Activated T-helper 9 cell treated with anti-CD3 and anti-CD28 coated beads, Interleukin-2, amount 50 U/mL, for 16 hours (primary cell): Measurements from ENCODE around the gene MLN.

ENCODE experiments used
- DNase-seq: peaks from one replicate; pipeline ENCODE4 v3.0.0-alpha.2; 2020; ENCODE audit warnings: low read depth

Gene MLN, protein sequence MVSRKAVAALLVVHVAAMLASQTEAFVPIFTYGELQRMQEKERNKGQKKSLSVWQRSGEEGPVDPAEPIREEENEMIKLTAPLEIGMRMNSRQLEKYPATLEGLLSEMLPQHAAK

DNA sequence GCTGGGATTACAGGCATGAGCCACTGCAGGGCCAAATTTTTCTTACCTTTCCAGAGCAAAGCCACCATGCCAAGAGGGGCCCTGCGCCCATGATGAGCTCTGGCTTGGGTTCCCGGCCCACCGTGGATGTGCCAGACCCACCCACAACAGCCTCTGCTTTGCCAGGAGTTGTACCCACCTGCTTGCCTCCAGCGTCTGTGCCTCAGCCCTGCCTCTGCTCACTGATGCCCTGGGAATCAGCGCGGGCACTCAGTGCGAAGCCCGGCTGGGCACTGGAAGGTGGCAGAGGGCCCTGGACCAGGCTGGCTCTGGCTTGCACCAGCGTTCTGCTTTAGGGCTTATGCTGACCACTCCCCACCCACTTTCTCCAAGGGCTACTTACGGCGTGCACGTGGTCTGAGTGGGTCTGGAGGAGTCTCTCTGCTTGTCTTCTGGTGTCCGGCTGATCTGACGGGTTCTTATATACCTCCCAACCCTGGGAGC lies at the start of gene MLN:
TSS of gene MLN (minus strand) at position 433 of the 483 bp plus-strand sequence. CDS start 2,840 bp downstream, outside the sequence.
- no peak for DNase-seq

DNA sequence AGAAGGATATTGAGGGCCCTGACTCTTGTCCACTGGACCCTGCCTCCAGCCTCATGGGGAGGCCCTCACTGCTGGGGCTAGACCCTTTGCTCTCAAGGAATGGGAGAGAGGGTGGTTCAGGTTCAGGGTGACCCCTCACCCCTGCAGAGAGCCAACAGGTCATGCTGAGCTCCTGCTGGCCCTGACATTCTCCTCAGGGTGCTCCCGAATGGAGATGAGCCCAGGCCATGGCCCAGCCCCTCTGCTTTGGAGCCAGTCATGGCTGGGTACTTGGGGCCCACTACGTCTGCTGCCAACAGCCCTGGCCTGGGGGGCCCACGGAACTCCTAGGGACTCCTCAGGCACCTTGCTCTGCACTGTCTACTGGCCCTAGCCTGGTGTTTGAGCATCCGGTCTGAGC lies 49.2 kb upstream of the MLN start:
- no peak for DNase-seq

DNA sequence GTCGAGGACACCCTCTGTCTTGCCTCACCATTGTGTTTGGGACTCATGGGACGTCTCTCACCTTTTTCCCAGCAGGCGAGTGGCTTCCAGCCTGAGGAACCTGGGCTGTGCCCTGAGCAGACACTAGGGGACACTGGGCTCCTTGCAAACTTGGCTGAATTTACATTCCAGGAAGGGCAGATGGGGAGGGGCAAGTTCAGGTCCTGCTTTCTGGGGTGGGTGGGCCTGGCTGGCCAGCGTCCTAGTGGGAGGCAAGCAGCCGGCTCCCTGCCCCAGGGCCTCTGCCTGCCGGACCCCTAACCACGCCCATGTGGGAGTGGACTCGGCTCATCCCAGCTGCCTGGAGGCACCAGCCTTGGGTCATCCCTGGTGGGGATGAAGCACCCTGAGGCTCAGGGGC lies 48.2 kb upstream of the MLN start:
- no peak for DNase-seq

DNA sequence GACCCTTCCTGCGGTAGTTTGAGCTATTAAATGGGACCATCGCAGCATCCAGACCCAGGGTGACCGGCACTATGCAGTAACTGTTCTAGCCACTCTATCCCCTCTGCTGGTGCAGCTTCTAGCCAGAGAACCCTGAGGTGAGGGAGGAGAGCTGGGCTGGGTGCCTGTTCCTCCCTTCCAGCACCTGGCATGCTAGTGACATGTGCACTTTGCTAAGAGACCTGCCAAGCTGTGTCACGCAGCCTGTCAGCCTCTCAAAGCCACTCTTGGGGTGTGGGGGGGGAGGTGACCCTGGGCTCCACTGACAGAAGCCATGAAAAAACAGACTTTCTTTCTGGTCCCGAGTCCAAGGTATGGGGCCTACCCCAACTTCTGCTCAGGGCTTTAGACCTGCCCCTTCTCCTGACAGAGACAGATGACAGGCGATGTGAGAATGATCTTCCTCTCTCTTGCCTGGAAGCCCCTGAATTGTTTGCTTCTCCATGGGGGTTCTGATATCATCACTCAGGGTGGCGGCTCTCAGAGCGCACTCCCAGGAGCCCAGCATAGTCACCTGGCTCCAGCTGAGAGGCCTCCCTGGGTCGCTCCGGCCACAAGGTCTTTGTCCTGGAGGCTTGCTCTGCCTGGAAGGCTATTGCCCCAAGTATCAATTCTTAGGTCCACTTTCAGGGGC lies 47.2 kb upstream of the MLN start:
- no peak for DNase-seq

DNA sequence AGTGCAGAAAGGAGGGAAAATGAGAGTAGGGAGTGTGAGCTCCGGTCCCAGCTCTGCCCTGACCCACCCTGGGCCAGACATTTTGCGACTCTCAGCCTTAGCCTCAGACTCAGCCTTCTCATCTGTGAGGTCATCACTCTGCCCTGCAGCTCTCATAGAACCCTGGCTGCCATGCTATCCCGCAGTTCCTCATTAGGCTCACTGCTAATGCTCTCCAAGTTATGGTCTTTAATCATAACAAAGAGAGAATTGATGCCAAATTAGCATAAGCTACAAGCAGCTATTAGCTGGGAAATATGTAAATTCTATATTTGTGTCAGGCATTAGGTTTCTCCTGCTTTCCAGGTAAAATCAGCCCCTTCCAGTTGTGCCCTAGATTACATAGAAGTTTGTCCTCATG lies 46.5 kb upstream of the MLN start:
- no peak for DNase-seq

DNA sequence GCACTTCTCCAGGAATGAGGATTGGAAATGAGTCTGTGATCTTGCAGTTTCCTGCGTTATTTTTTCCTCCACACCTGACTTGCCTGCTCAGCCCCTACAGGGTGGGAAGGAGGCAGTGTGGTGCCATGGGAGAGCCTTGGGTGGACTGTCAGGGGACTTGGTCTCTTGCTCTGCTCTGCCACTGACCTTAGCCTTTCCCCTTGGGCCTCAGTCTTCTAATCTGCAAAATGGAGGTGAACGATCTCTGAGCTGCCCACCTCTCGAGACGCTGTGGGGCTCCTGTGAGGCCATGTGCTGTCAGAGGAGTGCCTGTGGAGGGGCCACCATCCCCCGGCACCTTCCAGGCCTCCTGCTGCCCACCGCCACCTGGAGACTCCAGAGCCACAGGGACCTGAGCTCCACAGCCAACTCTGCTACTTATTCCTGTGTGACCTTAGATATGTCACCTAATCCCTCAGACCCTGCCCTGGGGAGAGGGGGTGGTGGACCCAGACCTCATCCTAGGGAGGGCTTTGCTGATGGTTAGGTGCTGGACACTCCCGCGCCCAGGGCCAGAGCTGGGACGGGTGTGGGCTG lies 45.8 kb upstream of the MLN start:
- DNase-seq = no peak

DNA sequence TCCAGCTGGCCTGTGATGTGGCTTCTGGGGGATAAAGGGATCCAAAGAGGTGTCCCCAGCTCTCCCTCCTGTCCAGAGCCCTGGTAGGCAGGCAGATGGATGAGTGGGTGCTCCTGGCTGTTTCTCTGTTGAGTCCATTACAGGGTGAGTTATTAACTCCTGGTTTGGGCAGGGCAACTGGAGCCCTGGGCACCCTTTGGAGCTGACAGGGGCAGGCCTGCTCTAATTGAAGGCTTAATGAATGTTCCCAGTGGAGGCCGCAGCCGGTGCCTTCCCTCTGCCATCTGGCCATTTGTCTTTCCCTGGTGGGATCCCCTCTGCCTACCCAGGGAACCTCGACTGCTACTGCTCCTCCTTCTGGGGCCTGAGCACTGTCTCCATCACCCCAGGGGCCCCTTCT lies 44.7 kb upstream of the MLN start:
- DNase-seq = no peak

DNA sequence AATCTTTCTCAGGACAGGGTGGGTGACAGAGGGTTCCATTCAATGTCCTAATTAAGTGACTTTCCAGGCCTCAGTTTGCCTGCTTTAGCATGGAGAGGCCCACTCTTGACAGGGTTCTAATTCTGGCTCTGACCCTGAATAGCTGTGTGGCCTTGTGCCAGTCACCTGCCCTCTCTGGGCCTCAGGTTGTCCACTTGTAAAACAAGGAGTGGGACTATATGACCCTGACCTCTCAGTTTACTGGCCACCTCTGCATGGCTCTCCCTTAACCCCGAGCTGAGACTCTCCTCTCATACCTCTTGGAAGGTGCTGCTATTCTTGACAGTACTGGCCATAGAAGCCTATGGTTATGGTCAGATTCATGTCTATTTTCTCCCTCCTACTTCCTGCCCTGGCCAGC lies 44.1 kb upstream of the MLN start:
- no peak for DNase-seq

DNA sequence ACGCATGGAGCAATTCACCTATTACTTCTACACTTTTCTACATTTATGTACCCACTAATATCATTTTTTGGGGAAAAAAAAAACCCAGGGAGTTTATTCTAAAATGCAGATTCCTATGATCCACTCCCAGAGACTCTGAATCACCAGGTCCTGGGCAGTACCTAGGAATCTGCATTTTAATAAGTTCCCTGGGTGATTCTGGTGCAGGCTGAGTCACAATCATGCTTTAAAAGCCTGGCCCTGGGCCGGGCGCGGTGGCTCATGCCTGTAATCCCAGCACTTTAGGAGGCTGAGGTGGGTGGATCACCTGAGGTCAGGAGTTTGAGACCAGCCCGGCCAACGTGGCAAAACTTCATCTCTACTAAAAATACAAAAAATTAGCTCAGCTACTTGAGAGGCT lies 43.3 kb upstream of the MLN start:
- no peak for DNase-seq

DNA sequence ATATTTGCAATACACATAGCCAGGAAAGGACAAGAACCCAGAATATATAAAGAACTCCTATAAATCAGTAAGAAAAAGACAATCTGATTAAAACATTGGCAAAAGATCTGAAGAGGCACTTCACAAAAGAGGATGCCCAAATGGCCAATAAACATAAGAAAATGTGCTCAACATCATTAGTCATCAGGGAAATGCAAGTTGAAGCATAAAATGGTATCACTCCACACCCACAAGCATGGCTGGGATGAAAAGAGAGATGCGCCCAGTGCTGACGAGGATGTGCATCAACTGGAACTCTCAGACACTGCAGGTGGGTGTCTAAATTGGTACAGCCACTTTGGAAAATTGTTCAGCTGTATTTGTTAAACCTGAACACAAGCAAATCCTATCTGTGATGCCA lies 42.4 kb upstream of the MLN start:
- no peak for DNase-seq

DNA sequence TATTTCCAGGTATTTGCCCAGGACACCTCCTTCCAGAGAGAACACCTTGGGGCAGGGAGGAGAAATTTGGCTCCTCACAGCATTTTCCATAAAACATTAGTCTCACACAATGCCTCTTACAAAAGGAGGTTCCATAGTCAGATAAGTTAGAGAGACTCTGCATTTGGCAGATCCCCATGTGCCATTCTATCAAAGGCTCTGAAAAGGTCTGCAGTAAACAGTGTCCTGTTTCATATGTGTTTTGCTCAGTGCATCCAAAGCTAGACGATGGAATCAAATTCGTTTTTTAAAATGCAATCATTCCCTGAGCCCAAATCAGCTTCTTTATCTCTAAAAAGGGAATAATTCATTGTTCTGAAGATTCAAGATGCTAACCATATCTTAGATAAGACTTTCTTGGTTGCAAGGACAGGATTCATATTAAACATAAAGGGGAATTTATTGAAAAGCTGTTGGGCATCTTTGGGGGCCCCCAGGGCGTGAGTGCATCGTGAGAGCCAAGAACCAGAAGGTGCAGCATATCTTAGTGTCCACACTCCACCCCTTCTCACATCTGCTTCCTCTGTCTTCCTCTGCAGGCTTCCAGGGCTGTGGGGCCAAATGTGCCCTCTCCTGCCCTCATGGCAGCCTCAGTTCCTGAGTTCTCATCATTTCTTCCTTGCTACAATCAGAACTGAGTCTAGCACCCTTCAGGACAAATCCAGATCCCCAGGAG lies 41.4 kb upstream of the MLN start:
- DNase-seq = no peak

DNA sequence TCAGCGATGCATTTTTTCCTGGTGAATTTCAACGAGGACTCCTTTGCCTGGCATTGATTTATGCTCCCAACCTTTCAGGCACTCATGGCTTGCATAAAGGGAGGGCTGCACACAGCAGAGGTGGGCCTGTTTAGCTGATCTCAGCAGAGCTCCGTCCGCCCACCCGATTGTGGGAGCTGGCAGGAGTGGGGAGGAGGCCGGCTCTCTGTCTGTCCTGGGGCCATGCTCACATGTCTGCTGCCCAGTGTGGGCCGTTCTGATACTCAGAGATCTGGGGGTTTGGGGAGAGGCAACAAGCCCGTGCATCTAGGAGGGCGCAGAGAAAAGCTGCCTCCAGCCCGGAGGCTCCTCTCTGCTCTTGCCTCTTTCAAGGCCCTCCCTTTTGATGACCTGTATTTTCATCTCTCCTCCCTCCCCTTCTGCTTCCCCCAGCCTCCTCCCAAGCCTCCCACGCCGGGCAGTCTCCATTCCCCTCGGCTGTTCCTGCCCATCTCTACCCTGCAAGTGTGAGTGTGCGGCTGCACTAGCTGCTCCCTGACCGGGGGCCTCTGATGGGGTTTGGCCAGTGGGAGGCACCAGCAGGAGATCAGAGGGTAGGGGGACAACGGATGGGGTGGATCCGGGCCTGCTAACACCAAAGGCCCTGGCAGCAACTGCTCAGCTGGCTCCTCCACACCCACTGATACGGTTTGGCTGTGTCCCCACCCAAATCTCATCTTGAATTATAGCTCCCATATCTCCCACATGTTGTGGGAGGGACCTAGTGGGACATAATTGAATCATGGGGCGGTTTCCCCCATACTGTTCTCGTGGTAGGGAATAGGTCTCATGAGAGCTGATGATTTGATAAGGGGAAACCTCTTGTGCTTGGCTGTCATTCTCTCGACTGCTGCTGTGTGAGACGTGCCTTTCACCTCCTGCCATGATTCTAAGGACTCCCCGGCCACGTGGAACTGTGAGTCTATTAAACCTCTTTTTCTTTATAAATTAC lies 39.6 kb upstream of the MLN start:
- DNase-seq = no peak

DNA sequence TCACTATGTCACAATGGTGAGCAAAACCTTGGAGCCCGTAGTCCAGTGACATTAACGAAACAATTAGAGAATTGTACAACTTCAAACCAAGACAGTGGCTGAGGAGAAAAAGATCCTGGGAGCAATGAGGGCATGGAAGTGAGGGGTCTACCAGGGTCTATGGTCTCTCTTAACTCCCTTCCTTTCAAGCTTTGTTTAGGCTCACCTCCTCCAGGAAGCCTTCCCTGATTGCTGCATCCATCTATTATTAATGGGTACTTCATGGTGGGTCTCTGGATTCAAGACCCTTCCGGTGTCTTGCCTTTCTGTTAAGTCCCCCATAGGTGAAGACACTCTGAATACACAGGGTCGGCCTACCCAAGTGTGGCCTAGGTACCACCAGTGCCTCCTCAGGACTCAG lies 38.1 kb upstream of the MLN start:
- no peak for DNase-seq

DNA sequence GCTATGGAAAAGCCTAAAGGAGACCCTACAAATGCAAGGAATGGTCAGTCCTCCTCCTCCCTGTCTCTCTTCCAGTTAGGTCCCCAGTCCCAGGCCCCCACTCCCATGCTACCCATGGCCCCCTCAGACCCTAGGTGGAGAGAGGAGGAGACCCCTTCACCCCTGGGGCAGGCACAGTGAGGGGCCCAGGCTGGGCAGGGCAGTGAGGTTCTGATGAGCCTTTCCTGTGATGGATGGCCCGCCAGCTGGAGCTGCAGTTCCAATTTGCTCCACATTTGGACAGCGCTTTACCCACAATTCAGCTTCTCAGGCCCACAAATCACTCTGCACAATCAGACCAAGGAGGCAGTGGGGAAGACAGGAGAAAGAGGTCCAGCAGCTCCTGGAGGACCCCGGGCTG lies 37.3 kb upstream of the MLN start:
- no peak for DNase-seq

DNA sequence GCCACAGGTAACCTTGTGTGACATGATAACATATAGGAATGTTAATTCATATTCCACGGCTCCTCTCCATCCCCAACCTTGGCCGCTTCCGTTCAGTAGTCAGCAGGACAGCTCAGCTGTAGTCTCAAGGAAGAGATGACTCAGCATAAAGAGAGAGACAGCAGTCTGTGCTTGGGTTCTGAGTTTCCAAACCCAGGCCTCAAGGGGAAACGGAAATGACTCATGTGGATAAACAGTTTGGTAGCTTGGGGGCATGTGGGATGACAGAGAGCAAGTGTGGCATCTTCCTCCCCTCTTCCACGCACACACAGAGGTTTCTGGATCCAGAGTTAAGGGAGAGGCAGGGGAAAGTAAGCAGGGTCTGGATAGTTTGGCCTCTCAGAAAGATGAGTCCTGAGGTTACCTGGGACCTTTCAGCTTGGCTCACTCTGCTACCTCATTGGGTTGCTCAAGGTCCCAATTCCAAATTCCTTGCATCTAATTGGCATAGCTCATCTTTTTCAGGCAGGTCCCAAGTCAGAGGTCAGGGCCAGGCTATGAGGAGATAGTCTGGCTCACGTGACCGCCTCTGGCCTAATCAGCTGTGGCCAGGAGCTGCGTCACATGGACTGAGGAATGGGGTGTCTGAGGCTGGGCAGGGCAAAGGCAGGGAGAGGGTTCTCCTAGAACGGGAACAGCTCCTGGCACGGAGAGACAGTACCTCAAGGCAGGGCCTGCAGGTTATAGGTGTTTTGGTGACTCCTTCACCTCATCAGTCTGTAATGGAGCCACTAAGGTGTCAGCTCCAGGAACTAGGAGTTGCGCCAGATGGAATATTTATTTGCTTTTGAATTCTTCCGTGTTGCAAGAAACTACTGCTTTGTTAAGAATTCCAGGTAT lies 36.5 kb upstream of the MLN start:
- peak; percentile 10 for DNase-seq

DNA sequence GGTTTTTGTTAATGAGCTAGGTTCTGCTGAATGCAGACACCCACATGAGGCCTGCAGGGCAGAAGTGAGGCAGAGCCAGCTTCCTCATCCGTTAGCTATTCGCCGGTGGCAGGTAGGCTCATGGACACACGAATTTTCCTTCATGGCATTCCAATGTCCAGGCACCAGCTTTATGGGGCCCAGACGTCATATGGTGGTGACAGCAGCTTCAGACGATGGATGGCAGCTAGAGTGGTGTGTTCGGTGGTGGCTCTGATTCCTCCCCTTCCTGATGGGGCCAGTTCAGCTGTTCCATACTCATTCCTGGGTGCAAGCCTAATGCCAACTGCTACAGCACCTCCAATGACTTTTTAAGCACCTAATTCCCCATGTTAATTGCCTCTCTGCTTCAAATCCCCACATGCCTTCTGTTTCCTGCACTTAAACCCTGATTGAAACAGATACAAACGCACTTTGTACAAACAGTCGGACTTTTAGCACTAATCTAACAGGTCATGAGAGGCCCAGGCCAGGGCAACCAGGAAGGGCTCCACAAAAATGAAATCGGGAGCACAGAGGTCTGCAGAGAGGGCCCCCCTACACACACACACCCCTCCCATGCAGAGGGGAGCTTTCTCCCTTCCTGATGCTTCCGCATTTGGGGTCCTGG lies 35.7 kb upstream of the MLN start:
- DNase-seq = no peak

DNA sequence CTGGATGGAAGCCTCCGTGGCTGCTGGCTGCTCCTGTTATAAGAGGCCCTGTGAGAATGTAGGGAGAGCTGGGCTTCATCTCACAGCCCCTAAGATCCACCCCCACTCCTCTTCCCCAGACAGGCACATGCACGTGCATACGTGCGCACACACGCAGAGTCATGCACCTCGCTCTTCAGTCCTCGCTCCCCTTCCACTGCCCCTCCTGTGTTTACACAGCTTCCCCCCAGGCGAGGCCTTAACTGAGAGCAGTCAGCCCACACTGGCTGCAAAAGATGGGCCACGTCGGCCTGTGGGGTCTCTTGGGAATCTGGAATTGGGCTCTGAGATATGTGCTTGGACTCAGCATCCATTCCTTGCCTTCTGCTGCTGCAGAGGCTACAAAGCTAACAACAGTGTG lies 35.2 kb upstream of the MLN start:
- DNase-seq = no peak

DNA sequence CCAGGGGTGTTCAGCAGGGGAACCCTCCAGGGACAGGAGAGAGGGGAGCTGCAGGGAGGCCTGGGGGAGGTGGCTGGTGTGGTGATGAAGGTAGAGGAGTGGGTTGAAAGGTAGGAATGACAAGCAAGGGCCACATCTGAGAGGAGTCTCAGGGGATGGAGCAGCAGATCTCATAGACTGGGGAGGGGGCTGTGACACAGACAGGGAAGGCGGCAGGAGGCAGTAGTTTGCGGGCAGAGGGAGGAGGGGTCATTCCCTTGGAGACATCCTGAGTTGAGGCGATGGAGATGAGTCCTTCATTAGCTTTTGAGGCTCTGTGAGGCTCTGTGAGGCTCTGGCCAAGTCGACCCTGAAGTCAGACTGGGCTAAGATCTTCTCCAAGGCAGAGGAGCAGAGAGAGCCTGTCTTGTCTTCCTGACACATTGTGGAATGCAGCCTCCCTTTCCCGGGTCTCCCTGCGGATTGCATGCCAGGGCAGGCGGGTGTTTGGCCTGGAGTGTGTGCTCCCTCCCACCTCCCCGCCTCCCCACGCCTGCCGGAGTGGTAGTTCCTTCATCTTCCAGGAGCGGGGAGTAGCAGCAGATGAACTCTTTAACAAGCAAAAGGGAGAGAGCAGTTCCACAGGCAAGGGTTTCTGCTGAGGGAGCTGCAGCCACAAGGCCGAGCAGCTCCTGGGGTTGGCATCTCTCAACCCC lies 34.3 kb upstream of the MLN start:
- DNase-seq = no peak

DNA sequence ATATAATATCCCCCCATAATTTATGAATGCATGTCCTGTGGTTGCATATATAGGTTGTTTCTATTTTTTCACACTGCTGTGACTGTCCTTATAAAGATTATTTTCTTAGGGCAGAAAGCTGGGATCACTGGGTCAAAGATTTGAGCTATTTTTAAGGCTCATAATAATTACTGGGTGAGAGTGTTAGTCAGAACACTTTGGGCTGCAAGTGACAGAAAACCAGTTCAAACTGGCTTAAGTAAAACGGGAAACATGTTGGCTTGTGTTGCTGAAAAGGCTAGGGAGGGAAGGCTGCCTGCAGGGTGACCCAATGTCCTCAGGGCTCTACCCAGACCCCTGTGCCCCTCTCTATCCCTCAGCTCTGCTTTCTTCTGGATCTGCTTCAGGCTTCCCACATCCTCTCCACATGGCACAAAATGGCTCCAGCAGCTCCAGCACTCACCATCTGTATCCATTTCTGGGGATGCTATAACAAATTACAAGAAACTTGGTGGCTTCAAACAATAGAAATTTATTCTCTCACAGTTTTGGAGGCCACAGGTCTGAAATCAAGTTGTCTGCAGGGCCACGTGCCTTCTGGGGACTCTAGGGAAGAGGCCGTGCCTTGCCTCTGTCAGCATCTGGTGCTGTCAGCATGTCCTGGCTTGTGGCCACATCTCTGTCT lies 33.1 kb upstream of the MLN start:
- no peak for DNase-seq
